Stimulated activated naive CD4-positive, alpha-beta T cell treated with Interleukin-2 at 50 U/mL for 16 hours (primary cell): ENCODE data around the gene HHLA2.
"Not testable (repeated sequence)": the region's sequence is repeated elsewhere in the genome, so short reads cannot be mapped to it uniquely, and the experiment has no call there.

Source experiments
- DNase-seq: peaks from one replicate; lab custom pipeline; 2025; lab: John Stamatoyannopoulos, UW

Gene HHLA2, protein sequence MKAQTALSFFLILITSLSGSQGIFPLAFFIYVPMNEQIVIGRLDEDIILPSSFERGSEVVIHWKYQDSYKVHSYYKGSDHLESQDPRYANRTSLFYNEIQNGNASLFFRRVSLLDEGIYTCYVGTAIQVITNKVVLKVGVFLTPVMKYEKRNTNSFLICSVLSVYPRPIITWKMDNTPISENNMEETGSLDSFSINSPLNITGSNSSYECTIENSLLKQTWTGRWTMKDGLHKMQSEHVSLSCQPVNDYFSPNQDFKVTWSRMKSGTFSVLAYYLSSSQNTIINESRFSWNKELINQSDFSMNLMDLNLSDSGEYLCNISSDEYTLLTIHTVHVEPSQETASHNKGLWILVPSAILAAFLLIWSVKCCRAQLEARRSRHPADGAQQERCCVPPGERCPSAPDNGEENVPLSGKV

DNA sequence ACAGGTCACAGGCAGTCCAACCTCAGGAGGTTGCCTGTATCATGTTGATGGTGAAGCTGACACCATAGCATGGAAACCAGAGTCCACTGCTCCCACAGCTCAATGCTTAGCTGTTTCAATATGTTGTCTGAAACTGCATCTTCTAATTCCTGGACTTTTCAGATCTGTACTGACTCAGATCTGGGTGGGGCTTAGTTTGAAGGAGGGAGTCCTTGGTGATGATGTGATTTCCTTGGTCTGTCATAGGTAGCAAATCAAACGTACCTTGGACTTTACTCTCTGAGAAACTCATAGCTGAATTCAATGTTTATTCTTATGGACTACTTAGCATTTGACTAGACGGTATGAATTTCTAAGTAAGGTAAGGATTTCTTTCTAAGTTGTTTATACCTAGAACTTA is at the start of gene HHLA2:
Gene HHLA2, plus strand, starts transcription at position 310 of the 400 bp plus-strand sequence. CDS start 55,266 bp downstream, outside the sequence.
- DNase-seq = no peak

DNA sequence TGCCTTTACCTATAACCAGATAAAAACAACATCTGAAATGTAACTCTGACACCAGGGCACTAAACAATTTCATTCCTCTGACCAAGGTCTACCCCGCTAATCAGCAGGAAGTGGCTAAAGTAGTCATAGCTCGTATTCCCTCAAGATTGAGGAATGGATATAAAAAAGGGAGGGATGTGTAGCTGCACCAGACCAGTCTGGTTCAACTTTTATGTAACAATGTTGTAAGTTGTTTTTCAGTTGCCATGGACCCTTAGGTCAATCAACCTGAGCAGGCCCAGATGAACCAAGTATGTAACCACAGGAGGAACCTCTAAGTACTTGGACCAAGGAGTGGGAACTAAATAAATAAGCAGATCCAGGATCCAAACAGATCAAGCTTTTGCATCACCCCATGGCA is 45.7 kb upstream of the HHLA2 start:
- no peak for DNase-seq

GRCh38 chr3:108251265-108251664 is 45.1 kb upstream of the HHLA2 start:
- no peak for DNase-seq

DNA sequence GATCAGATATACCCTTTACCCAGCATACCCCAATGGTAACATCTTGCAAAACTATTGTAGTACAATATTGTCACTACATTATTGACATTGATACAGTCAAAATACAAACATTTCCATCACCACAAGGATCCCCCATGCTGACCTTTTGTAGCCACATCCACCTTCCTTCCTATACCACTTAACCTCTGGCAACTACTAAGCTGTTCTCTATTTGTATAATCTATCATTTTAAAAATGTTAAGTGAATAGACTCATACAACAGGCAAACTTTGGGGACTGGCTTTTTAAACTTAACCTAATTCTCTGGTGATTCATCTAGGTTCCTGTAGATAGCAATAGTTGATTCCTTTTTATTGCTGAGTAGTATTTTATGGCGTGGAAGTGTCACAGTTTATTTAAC is 44.5 kb upstream of the HHLA2 start:
- no peak for DNase-seq

DNA sequence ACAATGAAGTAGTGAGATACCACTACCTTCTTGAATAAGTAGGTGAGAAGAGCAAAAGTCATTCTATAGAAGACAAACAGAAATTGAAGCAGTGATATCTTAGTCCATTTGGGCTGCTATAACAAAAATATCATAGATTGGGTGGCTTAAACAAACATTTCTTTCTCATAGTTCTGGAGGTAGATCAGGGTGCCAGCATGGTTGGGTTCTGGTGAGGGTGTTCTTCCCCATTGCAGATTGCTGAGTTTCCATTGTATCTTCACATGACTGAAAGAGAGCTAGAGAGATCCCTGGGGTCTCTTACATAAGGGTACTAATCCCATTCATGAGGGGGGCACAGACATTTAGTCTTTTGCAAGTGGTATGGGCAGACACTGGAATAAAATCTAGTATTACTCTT is 41.2 kb upstream of the HHLA2 start:
- DNase-seq = no peak

DNA sequence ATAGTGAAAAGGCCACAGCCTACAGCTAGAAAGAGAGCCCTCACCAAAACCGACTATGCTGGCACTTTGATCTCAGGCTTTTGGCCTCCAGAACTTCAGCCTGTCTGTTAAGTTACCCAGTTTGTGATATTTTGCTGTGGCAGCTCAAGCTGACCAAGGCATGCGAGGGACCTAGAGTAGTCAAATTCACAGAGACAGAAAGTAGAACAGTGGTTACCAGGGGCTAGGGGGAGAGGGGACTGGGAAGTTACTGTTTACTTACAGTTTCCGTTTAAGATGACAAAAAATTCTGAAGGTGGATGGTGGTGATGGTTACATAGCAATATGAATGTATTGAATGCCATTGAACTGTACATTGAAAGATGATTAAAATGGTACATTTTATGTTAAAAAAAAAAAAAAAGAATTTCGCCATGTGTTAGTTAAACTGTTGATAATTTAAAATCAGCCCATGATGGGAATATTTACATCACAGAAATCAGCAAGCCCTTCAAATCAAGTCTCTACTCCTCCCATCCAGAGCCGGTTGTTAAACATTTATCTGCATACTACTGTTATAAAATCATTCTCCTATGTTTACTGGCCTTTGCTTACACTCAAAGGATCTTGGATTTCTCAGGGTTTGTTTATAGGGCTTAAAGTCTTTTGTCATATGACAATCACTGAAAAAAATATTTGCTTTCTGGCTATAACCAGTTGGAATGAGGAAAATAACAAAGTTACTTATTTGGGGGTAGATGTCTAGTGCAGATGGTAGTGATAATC is 31.6 kb upstream of the HHLA2 start:
- DNase-seq = not testable (repeated sequence)

- not testable (repeated sequence) for DNase-seq
These were observed 28.1 kb upstream of the HHLA2 start for GRCh38 chr3:108268235-108268634.

DNA sequence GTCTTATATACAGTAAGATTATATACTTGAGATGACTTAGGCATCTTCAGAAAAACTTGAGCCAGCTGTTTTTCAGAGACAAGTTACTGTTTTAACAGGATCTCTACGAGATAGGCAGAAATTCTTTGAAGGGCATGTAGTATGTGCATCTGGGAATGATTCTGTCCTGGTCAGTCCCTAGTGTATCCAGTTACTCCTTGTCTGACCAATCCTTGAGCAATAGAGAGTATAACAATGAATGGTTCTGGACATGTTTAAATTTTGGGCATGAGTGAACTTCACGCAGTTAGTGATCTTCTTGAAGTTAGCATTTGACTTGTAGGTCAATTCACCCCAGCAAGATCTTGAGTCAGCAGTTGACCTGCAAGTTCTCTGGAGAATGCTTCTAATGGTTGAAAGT is 24.7 kb upstream of the HHLA2 start:
- no peak for DNase-seq

DNA sequence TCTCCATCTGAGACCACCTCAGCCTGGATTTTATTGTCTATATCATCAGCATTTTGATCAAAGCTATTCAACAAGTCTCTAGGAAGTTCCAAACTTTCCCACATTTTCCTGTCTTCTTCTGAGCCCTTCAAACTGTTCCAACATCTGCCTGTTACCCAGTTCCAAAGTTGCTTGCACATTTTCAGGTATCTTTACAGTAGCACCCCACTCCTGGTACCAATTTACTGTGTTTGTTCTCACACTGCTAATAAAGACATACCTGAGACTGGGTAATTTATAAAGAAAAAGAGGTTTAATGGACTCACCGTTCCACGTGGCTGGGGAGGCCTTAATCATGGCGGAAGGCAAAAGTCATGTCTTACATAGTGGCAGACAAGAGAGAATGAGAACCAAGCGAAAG is 17.3 kb upstream of the HHLA2 start:
- DNase-seq = not testable (repeated sequence)

GRCh38 chr3:108280476-108280875 is 15.9 kb upstream of the HHLA2 start:
- DNase-seq = no peak

GRCh38 chr3:108281670-108282069 is 14.7 kb upstream of the HHLA2 start:
- DNase-seq = no peak

DNA sequence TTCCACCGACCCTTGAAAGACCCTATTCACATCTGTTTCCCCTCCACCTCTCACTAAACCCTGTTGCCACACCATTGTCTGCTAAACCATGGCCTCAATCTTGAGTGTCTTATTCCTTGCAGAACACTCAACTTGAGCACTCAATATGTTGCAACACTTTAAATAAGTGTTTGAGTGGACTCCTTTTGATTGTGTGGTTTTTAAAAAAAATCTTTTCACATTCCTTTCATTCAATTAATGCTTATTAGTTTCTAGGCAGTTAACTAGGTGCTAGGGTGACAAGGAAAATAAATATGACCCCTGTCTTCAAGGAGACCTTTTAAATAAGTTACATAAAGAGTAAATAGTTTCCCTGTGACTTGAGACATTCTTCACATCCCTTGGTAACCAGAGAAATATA is 13.3 kb upstream of the HHLA2 start:
- DNase-seq = no peak

DNA sequence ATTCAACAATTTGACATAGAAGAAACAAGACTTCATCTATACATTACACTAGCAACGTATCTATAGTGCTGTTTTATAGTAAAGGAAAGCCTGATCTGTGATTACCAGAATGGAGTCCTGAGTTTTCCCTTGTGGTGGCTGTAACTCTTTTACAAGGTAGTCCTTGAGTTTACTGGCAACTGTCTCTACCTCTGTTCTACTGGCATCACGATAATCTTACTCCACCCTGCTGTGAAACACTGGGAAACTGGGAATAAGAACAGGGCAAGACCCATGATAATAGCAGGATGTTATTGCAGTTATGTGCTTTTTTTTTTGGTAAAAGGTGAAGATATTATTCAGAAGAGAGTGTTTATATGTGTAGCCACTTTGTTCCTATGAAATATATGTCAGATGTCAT is 12.4 kb upstream of the HHLA2 start:
- DNase-seq = no peak

GRCh38 chr3:108285176-108285575 is 11.2 kb upstream of the HHLA2 start:
- DNase-seq = no peak

DNA sequence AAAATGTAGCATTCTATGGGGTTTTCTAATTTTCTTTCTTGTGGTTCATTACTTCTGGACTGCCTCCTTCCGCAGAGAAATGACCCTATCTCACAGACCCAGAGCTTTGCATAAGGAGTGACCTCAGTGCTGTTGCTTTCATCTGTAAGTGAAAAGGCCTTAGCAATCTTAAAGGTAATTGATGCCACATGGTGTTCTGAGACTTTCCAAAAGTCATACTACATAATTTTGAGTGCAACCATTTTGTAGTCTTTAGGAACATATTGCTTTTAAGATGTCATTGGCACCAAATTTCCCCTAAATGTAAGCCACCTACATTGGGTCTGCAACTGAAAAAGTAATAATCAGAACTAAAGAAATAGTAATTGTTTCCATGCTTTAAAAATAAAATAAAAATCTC is 9.2 kb upstream of the HHLA2 start:
- no peak for DNase-seq

DNA sequence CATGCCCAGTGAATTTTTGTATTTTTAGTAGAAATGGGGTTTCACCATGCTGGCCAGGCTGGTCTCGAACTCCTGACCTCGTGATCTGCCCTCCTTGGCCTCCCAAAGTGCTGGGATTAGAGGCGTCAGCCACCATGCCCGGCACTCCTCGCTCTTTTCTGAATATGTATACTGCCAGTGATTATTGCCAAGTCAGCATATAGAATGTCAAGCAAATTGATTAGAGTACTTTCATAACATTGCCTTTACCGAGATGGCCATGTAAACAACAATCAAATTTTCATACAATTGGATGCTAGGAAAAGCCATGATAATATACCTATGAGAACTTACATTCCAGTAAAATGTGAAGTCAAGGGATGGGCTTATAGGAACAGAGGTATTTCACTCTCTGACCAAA is 8.2 kb upstream of the HHLA2 start:
- DNase-seq = not testable (repeated sequence)

- DNase-seq = no peak
These were observed 7.2 kb upstream of the HHLA2 start for GRCh38 chr3:108289159-108289558.

DNA sequence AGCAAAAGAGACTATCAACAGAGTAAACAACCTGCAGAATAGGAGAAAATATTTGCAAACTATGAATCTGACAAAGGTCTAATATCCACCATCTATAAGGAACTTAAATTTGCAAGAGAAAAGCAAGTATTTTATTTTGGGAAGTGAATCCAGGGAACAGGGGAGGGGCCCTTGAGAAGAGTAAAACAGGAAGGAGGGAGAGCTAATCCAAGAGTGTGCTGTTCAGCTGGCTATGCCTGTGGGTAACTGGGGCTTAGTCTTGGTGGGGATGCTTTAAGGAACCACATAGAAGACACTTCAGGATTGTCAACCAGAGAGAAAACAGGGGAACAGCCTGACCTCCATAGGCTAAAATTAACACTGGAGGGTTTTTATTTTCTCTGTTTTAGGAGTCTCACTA is 3.9 kb upstream of the HHLA2 start:
- no peak for DNase-seq

DNA sequence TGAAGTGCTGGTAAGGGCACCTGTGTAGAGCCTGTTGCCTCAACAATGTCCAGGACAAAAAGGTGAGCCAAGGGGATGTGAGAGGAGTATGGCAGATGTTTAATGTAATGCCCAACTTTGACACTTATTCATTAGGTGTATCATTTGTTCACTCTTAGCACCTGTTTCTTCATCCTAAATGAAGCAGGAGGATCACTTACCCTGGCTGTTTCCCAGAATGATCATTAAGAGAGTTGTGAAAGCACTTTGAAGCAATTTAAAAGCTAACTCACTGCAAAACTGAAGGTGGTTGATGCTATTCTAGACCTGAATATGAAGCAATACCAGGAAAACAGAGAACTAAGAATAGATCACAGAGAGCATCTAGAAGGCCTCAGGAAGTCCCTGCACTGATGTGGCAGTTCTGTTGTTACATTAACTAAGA is 3.4 kb upstream of the HHLA2 start:
- no peak for DNase-seq

DNA sequence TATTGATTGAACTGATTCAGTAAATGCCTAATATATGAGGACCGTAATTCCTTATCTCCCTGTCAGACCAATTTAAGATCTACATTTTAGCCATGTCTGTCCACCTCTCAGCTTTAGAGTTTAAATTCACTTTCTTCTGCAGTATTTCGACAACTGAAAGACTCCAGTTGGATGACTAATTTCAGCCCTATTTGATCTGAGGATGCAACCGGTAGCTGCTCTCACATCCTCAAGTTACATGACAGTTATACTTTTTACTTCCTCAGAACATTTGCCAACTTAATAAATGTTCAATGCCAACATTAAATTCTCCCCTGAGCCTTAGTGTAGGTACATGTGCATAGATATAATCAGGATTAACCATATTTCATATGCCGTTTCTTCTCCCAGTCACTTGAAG is 2.5 kb upstream of the HHLA2 start:
- no peak for DNase-seq

DNA sequence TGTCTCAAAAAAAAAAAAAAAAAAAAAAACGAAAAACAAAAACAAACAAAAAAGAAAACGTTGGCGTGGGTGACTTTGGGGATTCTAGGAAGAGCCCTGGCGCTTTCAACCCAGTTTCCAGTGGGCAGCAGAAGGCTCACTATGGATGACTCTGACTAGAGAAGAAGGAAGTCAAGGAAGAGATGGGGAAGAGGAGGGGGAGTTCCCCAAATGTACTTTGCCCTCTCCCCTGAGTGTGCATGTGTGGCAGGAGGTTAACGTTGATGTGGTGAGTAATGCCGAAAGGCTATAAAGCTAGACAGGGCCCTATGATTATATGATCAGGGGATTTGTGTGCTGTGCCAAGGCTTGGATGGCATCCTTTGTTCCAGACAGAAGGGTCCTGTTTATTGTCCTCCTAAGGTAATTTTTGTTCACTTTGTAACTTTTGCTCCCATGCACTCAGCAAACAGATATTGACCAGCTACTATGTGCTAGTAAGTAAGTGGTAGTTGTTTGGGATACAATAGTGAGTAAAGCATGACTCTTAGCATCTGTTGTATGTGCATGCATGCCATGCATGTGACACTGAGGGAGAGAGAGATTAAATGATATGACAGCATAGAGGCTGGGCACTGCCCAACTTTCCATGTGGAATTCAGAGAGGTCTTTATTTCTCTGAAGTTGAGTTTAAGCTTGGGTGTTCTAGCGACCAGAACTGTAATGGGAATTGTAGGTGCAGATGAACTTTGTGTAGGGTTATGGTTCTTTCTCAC is 750 bp upstream of the HHLA2 start:
- DNase-seq = no peak

DNA sequence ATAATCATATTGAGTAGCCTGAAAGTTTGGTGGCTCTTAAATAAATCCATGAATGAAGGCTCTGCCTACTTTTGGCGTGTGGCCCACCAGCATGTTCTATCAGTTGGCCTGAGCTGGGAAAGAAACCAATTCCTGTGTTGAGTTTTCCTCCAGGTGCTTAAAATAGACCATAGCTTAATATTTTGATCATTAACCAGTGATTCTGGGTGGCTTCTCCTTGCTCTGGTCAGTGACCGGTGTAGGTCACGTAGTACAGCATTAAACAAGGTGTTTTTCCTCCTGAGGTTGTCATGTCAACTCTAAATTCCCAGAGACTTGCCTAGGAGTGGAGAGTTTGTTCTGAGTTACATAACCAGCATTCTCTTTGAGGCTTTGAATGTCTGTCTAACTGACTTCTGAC is 1.3 kb downstream of the HHLA2 start:
- DNase-seq = no peak

DNA sequence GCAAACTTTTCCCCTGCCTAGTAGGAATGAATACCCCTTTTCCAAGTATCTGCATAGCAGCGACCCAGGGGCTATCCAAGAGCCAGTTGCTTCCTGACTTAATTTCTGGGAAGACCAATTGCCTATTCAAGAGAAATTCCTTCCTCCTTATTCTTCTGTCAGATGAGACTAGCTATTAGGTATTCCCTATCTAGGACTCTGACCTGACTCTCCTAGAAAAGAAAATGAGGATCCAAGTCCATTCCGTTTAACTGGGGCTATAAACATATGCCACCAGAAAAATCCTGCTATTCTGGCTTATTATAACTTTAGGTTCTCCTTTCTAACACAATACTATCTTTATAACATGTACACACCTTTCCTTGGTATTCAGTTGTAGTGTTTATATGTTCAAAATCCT is 1.7 kb downstream of the HHLA2 start:
- DNase-seq = no peak
